Loucy (cell line): Measurements from ENCODE around the gene RPL22.

Experiments used
- EZH2phosphoT487 ChIP-seq: fragments of 200-600 bp; IDR thresholded peaks from 2 replicates; pipeline ENCODE4 v1.6.1; 2018; ENCODE audit warnings: antibody characterized with exemption, mild to moderate bottlenecking, moderate library complexity, borderline replicate concordance
- TF ChIP-seq, protein P1 (sequence below): fragments of 200-600 bp; sonication (generic); conservative IDR thresholded peaks from 2 replicates; pipeline ENCODE4 v1.5.1; 2014; ENCODE audit warnings: mild to moderate bottlenecking, antibody characterized with exemption, low read length

DNA sequence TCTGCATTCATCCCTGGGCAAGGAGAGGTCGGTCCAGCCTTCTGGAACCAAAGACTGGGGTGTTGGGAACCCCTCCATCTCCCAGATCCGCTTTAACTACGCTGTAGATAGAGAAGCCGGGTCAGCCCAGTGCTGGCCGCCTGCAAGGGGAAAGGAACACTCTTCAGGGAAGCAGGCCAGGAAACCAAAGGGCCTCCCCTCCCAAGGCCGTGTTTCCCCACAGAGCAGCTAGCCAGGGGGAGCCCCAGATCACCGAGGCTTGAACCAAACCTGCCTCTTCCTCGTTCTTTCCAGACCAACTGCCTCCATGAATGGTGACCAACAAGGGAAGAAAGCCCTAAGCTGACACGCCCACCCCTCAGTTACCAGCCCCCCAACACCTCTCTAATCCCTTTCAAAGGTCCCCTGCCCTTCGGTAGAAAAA is 18.0 kb downstream of the RPL22 start:
- TF ChIP-seq, protein P1, sequence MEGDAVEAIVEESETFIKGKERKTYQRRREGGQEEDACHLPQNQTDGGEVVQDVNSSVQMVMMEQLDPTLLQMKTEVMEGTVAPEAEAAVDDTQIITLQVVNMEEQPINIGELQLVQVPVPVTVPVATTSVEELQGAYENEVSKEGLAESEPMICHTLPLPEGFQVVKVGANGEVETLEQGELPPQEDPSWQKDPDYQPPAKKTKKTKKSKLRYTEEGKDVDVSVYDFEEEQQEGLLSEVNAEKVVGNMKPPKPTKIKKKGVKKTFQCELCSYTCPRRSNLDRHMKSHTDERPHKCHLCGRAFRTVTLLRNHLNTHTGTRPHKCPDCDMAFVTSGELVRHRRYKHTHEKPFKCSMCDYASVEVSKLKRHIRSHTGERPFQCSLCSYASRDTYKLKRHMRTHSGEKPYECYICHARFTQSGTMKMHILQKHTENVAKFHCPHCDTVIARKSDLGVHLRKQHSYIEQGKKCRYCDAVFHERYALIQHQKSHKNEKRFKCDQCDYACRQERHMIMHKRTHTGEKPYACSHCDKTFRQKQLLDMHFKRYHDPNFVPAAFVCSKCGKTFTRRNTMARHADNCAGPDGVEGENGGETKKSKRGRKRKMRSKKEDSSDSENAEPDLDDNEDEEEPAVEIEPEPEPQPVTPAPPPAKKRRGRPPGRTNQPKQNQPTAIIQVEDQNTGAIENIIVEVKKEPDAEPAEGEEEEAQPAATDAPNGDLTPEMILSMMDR = no peak
- no peak for TF ChIP-seq EZH2phosphoT487
